Gastroesophageal sphincter (tissue), 3 donors: ENCODE results near the gene ANKS1B.

ENCODE experiments used
- POLR2AphosphoS5 ChIP-seq: sonication (generic); formaldehyde crosslinking; IDR thresholded peaks from one replicate; pipeline ENCODE4 v1.6.1; 2017; ENCODE audit warnings: antibody characterized with exemption
- TF ChIP-seq, protein P1 (sequence below), 4 experiments: fragments of 200-600 bp in 2 of 4; fragments of 450-650 bp in 2 of 4; sonication (generic) in 1 of 4; IDR thresholded peaks; one replicate each; pipeline ENCODE4 v1.5.1; 2017 to 2019; ENCODE audit warnings: antibody characterized with exemption in 4 of 4, mild to moderate bottlenecking in 2 of 4, moderate library complexity in 2 of 4

DNA sequence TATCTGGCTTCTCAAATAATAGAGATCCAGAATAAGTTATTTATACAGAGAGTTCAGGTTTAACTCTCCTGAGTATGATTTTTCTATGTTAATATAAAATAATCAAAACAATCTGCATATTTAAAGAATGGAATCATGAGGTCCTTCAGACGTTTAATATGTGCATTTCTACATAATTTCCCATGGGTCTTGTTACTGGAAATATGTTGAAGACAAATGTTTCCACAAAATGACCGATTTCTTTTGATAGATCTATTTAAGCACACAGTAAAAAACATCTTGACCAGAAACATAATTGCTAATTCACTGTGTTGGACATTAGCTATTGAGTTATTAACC, 957.7 kb downstream of the ANKS1B start:
- no peak for TF ChIP-seq POLR2AphosphoS5
- TF ChIP-seq, protein P1, sequence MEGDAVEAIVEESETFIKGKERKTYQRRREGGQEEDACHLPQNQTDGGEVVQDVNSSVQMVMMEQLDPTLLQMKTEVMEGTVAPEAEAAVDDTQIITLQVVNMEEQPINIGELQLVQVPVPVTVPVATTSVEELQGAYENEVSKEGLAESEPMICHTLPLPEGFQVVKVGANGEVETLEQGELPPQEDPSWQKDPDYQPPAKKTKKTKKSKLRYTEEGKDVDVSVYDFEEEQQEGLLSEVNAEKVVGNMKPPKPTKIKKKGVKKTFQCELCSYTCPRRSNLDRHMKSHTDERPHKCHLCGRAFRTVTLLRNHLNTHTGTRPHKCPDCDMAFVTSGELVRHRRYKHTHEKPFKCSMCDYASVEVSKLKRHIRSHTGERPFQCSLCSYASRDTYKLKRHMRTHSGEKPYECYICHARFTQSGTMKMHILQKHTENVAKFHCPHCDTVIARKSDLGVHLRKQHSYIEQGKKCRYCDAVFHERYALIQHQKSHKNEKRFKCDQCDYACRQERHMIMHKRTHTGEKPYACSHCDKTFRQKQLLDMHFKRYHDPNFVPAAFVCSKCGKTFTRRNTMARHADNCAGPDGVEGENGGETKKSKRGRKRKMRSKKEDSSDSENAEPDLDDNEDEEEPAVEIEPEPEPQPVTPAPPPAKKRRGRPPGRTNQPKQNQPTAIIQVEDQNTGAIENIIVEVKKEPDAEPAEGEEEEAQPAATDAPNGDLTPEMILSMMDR (IDR thresholded peaks at IDR 0.05) = no peak
